ENCODE data around the gene ASB16. TPM values are rescaled to one million over a fixed set of nuclear protein-coding genes. Genes with fewer than 3 reads are reported as not detected.
"Not testable (repeated sequence)": the region's sequence is repeated elsewhere in the genome, so short reads cannot be mapped to it uniquely, and the experiment has no call there.

Gene ASB16, protein sequence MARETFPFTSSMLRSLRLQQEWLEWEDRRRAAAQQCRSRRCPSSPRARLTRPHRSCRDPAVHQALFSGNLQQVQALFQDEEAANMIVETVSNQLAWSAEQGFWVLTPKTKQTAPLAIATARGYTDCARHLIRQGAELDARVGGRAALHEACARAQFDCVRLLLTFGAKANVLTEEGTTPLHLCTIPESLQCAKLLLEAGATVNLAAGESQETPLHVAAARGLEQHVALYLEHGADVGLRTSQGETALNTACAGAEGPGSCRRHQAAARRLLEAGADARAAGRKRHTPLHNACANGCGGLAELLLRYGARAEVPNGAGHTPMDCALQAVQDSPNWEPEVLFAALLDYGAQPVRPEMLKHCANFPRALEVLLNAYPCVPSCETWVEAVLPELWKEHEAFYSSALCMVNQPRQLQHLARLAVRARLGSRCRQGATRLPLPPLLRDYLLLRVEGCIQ
- under 1 TPM in 1 of 2 experiments, not detected in 1; 0.26 TPM for total RNA-seq

- no peak for ATAC-seq
- Mint-ChIP-seq H3K4me3 (no peak within 1 kb of the TSS), H3K9me3 (ENCODE audit: low read depth) (no peaks in the 10 kb centered on the region), H3K27me3 (no peaks in the 10 kb centered on the region), H3K36me3 (peaks cover 3% of the 10 kb centered on the region), H3K27ac (no peak within 1 kb of the TSS), H3K4me1 (no peaks in the 10 kb centered on the region)
- DNase-seq, result no peak
- CTCF ChIA-PET, result interaction anchor here (0.8 to 0.9 kb wide), 2 partner anchors 22 to 227 kb away, joined by 3 read pairs; no protein-coding TSS in a partner anchor
These were observed at the start of gene ASB16 for GRCh38 chr17:44170499-44171201. Gene ASB16 (plus strand): TSS chr17:44170704. CDS start chr17:44170790, 86 bp downstream.

DNA sequence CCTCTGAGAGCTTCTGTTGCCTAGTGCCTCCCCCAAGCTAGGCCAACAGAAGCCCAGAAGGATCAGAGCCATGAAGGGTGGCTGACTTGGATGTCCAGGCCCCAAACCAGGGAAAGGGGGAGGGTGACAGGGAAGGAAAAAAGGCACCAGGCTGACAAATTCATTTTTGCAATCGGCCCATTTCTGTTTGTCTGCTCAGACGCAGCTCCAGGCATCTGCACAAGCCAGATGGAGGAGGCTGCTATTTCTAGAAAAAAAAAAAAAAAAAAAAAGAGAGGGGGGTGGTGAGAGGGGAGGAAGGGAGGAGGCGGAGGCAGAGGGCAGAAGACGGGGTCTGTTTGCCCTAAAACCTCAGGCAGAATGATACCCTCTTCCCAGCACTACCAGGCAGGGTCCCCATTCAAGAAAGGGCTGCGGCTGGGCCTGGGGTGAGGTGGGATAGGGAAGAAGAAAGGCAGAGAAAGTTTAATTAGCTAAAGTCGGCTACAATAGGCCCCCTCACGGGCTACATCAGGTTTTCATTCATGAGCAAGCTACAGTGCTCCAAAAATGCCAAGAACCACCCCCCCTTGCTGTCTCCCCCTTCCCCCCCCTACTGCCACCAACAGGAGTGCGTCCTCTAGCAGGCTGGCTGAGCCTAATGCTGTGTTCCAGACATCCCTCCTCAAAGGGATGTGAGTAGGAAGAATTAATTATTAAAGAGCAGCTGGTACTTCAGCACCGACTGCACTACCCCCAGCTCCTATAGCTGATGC, 49.5 kb upstream of the ASB16 start:
- CTCF ChIA-PET, result interaction anchor here (0.7 to 1.7 kb wide), 2 partner anchors 38 to 266 kb away, joined by 3 to 4 read pairs; no protein-coding TSS in a partner anchor
- DNase-seq, result no peak
- H3K27ac Mint-ChIP-seq, result no peak overlapping the region
- H3K9me3 Mint-ChIP-seq (ENCODE audit: low read depth), result no peaks in the 10 kb centered on the region
- no peak for ATAC-seq
- H3K4me3 Mint-ChIP-seq, result no peak overlapping the region
- H3K36me3 Mint-ChIP-seq, result no peaks in the 10 kb centered on the region
- H3K4me1 Mint-ChIP-seq, result peaks cover 18% of the 10 kb centered on the region
- no peaks in the 10 kb centered on the region for H3K27me3 Mint-ChIP-seq

GRCh38 chr17:44121997-44122815, 48.3 kb upstream of the ASB16 start:
- Mint-ChIP-seq H3K36me3 (no peaks in the 10 kb centered on the region), H3K9me3 (ENCODE audit: low read depth) (no peaks in the 10 kb centered on the region), H3K4me3 (peak overlapping the region; percentile 91), H3K27me3 (no peaks in the 10 kb centered on the region), H3K27ac (peak overlapping the region; percentile 76), H3K4me1 (peaks cover 18% of the 10 kb centered on the region)
- CTCF ChIA-PET, result interaction anchor here (0.7 to 1.8 kb wide), 6 partner anchors 11 to 742 kb away, joined by 3 to 6 read pairs (median 4); partner anchors contain the start of gene LSM12
- ATAC-seq (no peak), DNase-seq (no peak)

- ATAC-seq, result no peak
- H3K36me3 Mint-ChIP-seq, result no peaks in the 10 kb centered on the region
- no peaks in the 10 kb centered on the region for H3K9me3 Mint-ChIP-seq (ENCODE audit: low read depth)
- peak overlapping the region; percentile 91 for H3K4me3 Mint-ChIP-seq
- peak; percentile 57 for DNase-seq
- CTCF ChIA-PET, result interaction anchor here (0.6 to 1.8 kb wide), 24 partner anchors 11 to 743 kb away, joined by 3 to 17 read pairs (median 4); partner anchors contain the start of genes GRN, HROB, LSM12 and TMUB2
- H3K27me3 Mint-ChIP-seq, result no peaks in the 10 kb centered on the region
- peak overlapping the region; percentile 76 for H3K27ac Mint-ChIP-seq
- peaks cover 18% of the 10 kb centered on the region for H3K4me1 Mint-ChIP-seq
These were observed 47.6 kb upstream of the ASB16 start for GRCh38 chr17:44122816-44123355.

DNA sequence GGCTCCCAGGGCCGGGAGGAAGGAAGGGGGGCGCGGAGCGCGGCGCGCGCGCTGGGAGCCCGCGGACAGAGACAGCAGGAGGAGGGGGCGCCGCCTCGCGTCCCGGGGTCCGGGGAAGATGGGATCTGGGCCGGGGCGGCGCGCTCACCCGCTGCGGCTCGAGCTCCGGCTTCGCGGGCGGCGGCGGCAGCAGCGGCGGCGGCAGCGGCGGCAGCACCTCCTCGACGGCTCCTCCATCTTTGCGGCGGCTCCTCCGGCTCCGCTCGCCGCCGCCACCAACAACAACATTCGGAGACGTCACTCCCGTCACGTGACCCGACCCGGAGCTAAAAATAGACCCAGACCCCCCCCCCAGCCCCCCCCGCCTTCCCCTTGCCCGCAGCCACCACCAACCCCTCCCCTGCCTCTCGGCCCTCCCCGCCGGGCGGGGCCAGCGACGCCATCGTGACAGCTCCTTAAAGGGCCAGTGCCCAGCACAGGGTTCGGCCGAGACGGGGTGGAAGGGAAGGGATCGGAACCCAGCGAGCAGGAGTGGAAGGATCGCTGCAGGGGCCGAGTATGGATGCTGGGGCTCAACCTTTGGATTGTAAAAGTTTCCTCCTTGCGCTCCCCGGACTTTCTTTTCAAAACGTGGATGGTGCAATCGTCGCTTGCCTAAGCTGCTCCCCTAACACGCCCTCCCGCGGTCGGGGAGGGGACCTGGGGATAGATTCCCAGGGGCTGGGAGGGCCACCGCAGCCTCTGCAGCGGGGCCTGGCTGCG, 47.0 kb upstream of the ASB16 start, which contains the start of gene HDAC5:
HDAC5 (minus strand) TSS at position 286 of the 762 bp plus-strand sequence. CDS start 6,126 bp downstream, outside the sequence.
- DNase-seq, result peak; percentile 96
- CTCF ChIA-PET, result interaction anchor here (0.6 to 1.8 kb wide), 22 partner anchors 10 to 224 kb away, joined by 3 to 17 read pairs (median 4); partner anchors contain the start of genes GRN, HROB, LSM12 and TMUB2
- Mint-ChIP-seq H3K36me3 (no peaks in the 10 kb centered on the region), H3K4me1 (peaks cover 18% of the 10 kb centered on the region), H3K27me3 (no peaks in the 10 kb centered on the region), H3K9me3 (ENCODE audit: low read depth) (no peaks in the 10 kb centered on the region), H3K27ac (peak within 1 kb of the TSS; percentile 97), H3K4me3 (peak within 1 kb of the TSS; percentile 91)
- peak; percentile 96 for ATAC-seq

DNA sequence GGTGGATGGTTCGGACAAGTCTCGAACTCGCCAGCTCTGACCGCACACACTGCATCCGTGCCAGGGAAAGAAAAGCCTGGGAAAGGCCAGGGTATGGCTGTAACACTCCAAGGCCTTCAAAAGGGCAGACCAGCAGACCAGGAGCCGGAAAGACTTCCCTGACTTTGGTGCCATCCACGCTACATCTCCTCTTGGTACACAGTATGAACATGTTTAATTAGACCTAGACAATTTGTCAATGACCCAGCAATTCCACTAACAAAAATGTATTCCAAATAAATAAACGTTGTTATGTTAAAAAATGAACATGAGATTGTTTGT, 46.4 kb upstream of the ASB16 start:
- Mint-ChIP-seq H3K4me1 (peaks cover 18% of the 10 kb centered on the region), H3K9me3 (ENCODE audit: low read depth) (no peaks in the 10 kb centered on the region), H3K27ac (peak overlapping the region; percentile 97), H3K36me3 (no peaks in the 10 kb centered on the region), H3K4me3 (peak overlapping the region; percentile 91), H3K27me3 (no peaks in the 10 kb centered on the region)
- CTCF ChIA-PET, result interaction anchor here (0.7 to 1.8 kb wide), 14 partner anchors 9 to 222 kb away, joined by 3 to 17 read pairs (median 6); partner anchors contain the start of genes GRN, HROB, LSM12 and TMUB2
- ATAC-seq (no peak), DNase-seq (no peak)

GRCh38 chr17:44128383-44128782, 42.1 kb upstream of the ASB16 start:
- peaks cover 11% of the 10 kb centered on the region for H3K4me1 Mint-ChIP-seq
- H3K4me3 Mint-ChIP-seq, result no peak overlapping the region
- no peak overlapping the region for H3K27ac Mint-ChIP-seq
- CTCF ChIA-PET, result interaction anchor here (0.8 kb wide), 1 partner anchor 9 kb away, joined by 3 read pairs; no protein-coding TSS in a partner anchor
- ATAC-seq, result no peak
- no peak for DNase-seq
- H3K36me3 Mint-ChIP-seq, result no peaks in the 10 kb centered on the region
- H3K27me3 Mint-ChIP-seq, result peaks cover 3% of the 10 kb centered on the region
- H3K9me3 Mint-ChIP-seq (ENCODE audit: low read depth), result no peaks in the 10 kb centered on the region

- H3K4me1 Mint-ChIP-seq, result peaks cover 8% of the 10 kb centered on the region
- H3K27me3 Mint-ChIP-seq, result peaks cover 3% of the 10 kb centered on the region
- no peaks in the 10 kb centered on the region for H3K9me3 Mint-ChIP-seq (ENCODE audit: low read depth)
- ATAC-seq (no peak), DNase-seq (no peak)
- CTCF ChIA-PET, result interaction anchor here (0.8 kb wide), 1 partner anchor 32 kb away, joined by 3 read pairs; no protein-coding TSS in a partner anchor
- H3K27ac Mint-ChIP-seq, result no peak overlapping the region
- H3K36me3 Mint-ChIP-seq, result no peaks in the 10 kb centered on the region
- H3K4me3 Mint-ChIP-seq, result no peak overlapping the region
These were observed 39.7 kb upstream of the ASB16 start for GRCh38 chr17:44130693-44131349.

- CTCF ChIA-PET, result interaction anchor here (4.3 kb wide), 1 partner anchor 8 kb away, joined by 15 read pairs; the partner anchor contains the start of gene HDAC5
- H3K4me3 Mint-ChIP-seq; H3K27me3 Mint-ChIP-seq; H3K27ac Mint-ChIP-seq; H3K36me3 Mint-ChIP-seq; DNase-seq; ATAC-seq; H3K9me3 Mint-ChIP-seq (ENCODE audit: low read depth); H3K4me1 Mint-ChIP-seq: not testable (repeated sequence)
These were observed 39.1 kb upstream of the ASB16 start for GRCh38 chr17:44131372-44131771.

- H3K4me1 Mint-ChIP-seq, result peaks cover 10% of the 10 kb centered on the region
- DNase-seq (no peak), ATAC-seq (no peak)
- no peak overlapping the region for H3K4me3 Mint-ChIP-seq
- H3K36me3 Mint-ChIP-seq, result no peaks in the 10 kb centered on the region
- H3K9me3 Mint-ChIP-seq (ENCODE audit: low read depth), result no peaks in the 10 kb centered on the region
- no peak overlapping the region for H3K27ac Mint-ChIP-seq
- H3K27me3 Mint-ChIP-seq, result peaks cover 3% of the 10 kb centered on the region
- CTCF ChIA-PET, result interaction anchor here (0.7 to 4.3 kb wide), 3 partner anchors 9 to 231 kb away, joined by 3 to 15 read pairs (median 3); partner anchors contain the start of genes FAM171A2 and HDAC5
These were observed 38.2 kb upstream of the ASB16 start for GRCh38 chr17:44132275-44132821.

Measured in activated CD8-positive, alpha-beta memory T cell treated with anti-CD3 and anti-CD28 coated beads, Interleukin-2, amount 10 ng/mL, durations not matched to agents 7 days and 5 days (primary cell).